Sigmoid colon (tissue), 7 donors: Measurements from ENCODE around the gene LRPPRC. TPM values are rescaled to one million over a fixed set of nuclear protein-coding genes. Genes with fewer than 3 reads are reported as not detected.

Experiments used
- DNase-seq: peaks from one replicate; pipeline ENCODE4 v3.0.0-alpha.2; 2019
- H3K27ac ChIP-seq, 4 donors: fragments of 200-600 bp; sonication (generic); one replicate each; pipeline ENCODE4 v1.5.1; 2016 to 2019; ENCODE audit warnings: mild to moderate bottlenecking in 1 of 4
- H3K27me3 ChIP-seq, 3 donors: fragments of 200-600 bp; sonication (generic); one replicate each; pipeline ENCODE4 v1.5.1; 2019; ENCODE audit warnings: mild to moderate bottlenecking in 1 of 3
- H3K36me3 ChIP-seq, 4 donors: fragments of 200-600 bp; sonication (generic); one replicate each; pipeline ENCODE4 v1.5.1; 2016 to 2019
- H3K4me1 ChIP-seq, 4 donors: fragments of 200-600 bp; sonication (generic); one replicate each; pipeline ENCODE4 v1.5.1; 2017 to 2019
- H3K4me3 ChIP-seq, 4 donors: fragments of 200-600 bp; sonication (generic); one replicate each; pipeline ENCODE4 v1.5.1; 2017 to 2019; ENCODE audit warnings: mild to moderate bottlenecking in 2 of 4, moderate library complexity in 1 of 4
- H3K9me3 ChIP-seq, 4 donors: fragments of 200-600 bp in 3 of 4; sonication (generic) in 3 of 4; one replicate each; pipeline versions ENCODE4 v1.5.1 to v1.6.1; 2013 to 2019
- CTCF ChIP-seq, 4 experiments: fragments of 450-650 bp in 3 of 4; fragments of 200-600 bp in 1 of 4; IDR thresholded peaks; one replicate each; pipeline ENCODE4 v1.5.1; 2016 to 2019; ENCODE audit warnings: antibody characterized with exemption in 4 of 4, mild to moderate bottlenecking in 3 of 4, moderate library complexity in 2 of 4
- EP300 ChIP-seq, 4 donors: sonication (generic); formaldehyde crosslinking; IDR thresholded peaks; one replicate each; pipeline ENCODE4 v1.6.1; 2017; ENCODE audit warnings: antibody characterized with exemption in 4 of 4
- POLR2A ChIP-seq, 2 donors: fragments of 450-650 bp; IDR thresholded peaks; one replicate each; pipeline ENCODE4 v1.6.1; 2016; ENCODE audit warnings: antibody characterized with exemption in 2 of 2, mild to moderate bottlenecking in 2 of 2, moderate library complexity in 2 of 2
- POLR2AphosphoS5 ChIP-seq, 4 donors: sonication (generic); formaldehyde crosslinking; IDR thresholded peaks; one replicate each; pipeline ENCODE4 v1.6.1; 2017; ENCODE audit warnings: antibody characterized with exemption in 4 of 4
- WGBS, 2 donors: extraction: QIAGEN DNeasy Blood & Tissue Kit; methylation state at CpG; one replicate each; pipeline ENCODE4 v1.1.7; 2013; 5-methylcytosine and 5-hydroxymethylcytosine counted together
- intact Hi-C: fragments of 100-400 bp; cut with DNase I; formaldehyde crosslinking; loops from one replicate; pipeline ENCODE4 v1.15.1; 2023
- polyA plus RNA-seq, 3 donors: library from polyadenylated mRNA; stranded (reverse); fragments of 200-250 nt; gene quantifications; one replicate each; pipeline ENCODE4 v1.2.3, GENCODE V29; 2013
- total RNA-seq, 4 donors: library from RNA; depleted of rRNA; stranded (reverse); fragments of >200 nt; gene quantifications; one replicate each; pipeline ENCODE4 v1.1.0, GENCODE V29; 2016
- donor health status: healthy with polysubstance abuse.
- donor health status: Bipolar disorder and iron deficiency.
- donor health status: healthy.

The LRPPRC gene
- total and polyA plus RNA-seq, 7 donors: 22.2 to 65.7 (median 49.7) TPM

GRCh38 chr2:43905871-43906270 lies 89.9 kb downstream of the LRPPRC start:
- no peak for TF ChIP-seq CTCF (IDR thresholded peaks at IDR 0.05)
- no peak overlapping the region for H3K27ac ChIP-seq
- 90 to 94% methylated on average over 5 of the region's 5 CpGs for WGBS, 2 donors
- no peaks in the 10 kb centered on the region for H3K4me1 ChIP-seq
- intact Hi-C loops: no loop called here
- H3K27me3 ChIP-seq: no peaks in the 10 kb centered on the region
- DNase-seq: no peak
- H3K36me3 ChIP-seq: peaks cover 0 to 75% (median 7%) of the 10 kb centered on the region in 4 donors
- H3K9me3 ChIP-seq: no peaks in the 10 kb centered on the region
- H3K4me3 ChIP-seq: no peak overlapping the region

GRCh38 chr2:43905371-43905803 lies 90.4 kb downstream of the LRPPRC start:
- H3K36me3 ChIP-seq: peaks cover 0 to 75% (median 8%) of the 10 kb centered on the region in 4 donors
- DNase-seq: no peak
- WGBS, 2 donors: 90 to 92% methylated on average over 11 of the region's 11 CpGs

GRCh38 chr2:43899589-43899988 lies 96.2 kb downstream of the LRPPRC start:
- no peak overlapping the region for H3K27ac ChIP-seq
- no peaks in the 10 kb centered on the region for H3K9me3 ChIP-seq
- H3K4me3 ChIP-seq: no peak overlapping the region
- DNase-seq: no peak
- intact Hi-C loops: no loop called here
- H3K27me3 ChIP-seq: no peaks in the 10 kb centered on the region
- peaks cover 8 to 84% (median 10%) of the 10 kb centered on the region in 4 donors for H3K36me3 ChIP-seq
- TF ChIP-seq POLR2AphosphoS5 (IDR thresholded peaks at IDR 0.05) (no peak), EP300 (IDR thresholded peaks at IDR 0.05) (no peak), POLR2A (IDR thresholded peaks at IDR 0.05) (no peak), CTCF (IDR thresholded peaks at IDR 0.05) (no peak)
- H3K4me1 ChIP-seq: no peaks in the 10 kb centered on the region
- WGBS, 2 donors: 78 to 86% methylated on average over 2 of the region's 2 CpGs

More at GRCh38 chr2:43905371-43905803, 90.4 kb downstream of the LRPPRC start:
- Histone ChIP-seq H3K27me3 (no peaks in the 10 kb centered on the region), H3K9me3 (no peaks in the 10 kb centered on the region), H3K27ac (no peak overlapping the region), H3K4me1 (no peaks in the 10 kb centered on the region), H3K4me3 (no peak overlapping the region)
- intact Hi-C loops: no loop called here
- no peak for TF ChIP-seq POLR2AphosphoS5 (IDR thresholded peaks at IDR 0.05)
- no peak for TF ChIP-seq CTCF (IDR thresholded peaks at IDR 0.05)
- TF ChIP-seq POLR2A (IDR thresholded peaks at IDR 0.05): no peak
- no peak for TF ChIP-seq EP300 (IDR thresholded peaks at IDR 0.05)

GRCh38 chr2:43898838-43899346 lies 96.9 kb downstream of the LRPPRC start:
- 69 to 87% methylated on average over 11 of the region's 11 CpGs for WGBS, 2 donors
- no peak overlapping the region for H3K27ac ChIP-seq
- no peaks in the 10 kb centered on the region for H3K9me3 ChIP-seq
- peaks cover 10 to 84% (median 12%) of the 10 kb centered on the region in 4 donors for H3K36me3 ChIP-seq
- no peaks in the 10 kb centered on the region for H3K4me1 ChIP-seq
- intact Hi-C loops: no loop called here
- H3K4me3 ChIP-seq: no peak overlapping the region
- no peak for DNase-seq
- no peak for TF ChIP-seq POLR2A (IDR thresholded peaks at IDR 0.05)
- no peak for TF ChIP-seq CTCF (IDR thresholded peaks at IDR 0.05)
- TF ChIP-seq POLR2AphosphoS5 (IDR thresholded peaks at IDR 0.05): no peak
- TF ChIP-seq EP300 (IDR thresholded peaks at IDR 0.05): no peak
- no peaks in the 10 kb centered on the region for H3K27me3 ChIP-seq
